Lower leg skin (tissue), 4 donors: Measurements from ENCODE around the gene DMD. TPM values are rescaled to one million over a fixed set of nuclear protein-coding genes. Genes with fewer than 3 reads are reported as not detected.

Experiments used
- DNase-seq, 2 donors: peaks; one replicate each; pipeline ENCODE4 v3.0.0-alpha.2; 2019; ENCODE audit warnings: low spot score in 2 of 2
- H3K4me3 ChIP-seq: fragments of 200-600 bp; sonication (generic); 2 replicates; pipeline ENCODE4 v1.5.1; 2017; ENCODE audit warnings: mild to moderate bottlenecking, low read depth; ENCODE audit not compliant: poor library complexity, severe bottlenecking
- CTCF ChIP-seq, 3 donors: fragments of 450-650 bp; IDR thresholded peaks; one replicate each; pipeline ENCODE4 v1.5.1; 2016; ENCODE audit warnings: antibody characterized with exemption in 3 of 3, mild to moderate bottlenecking in 3 of 3, moderate library complexity in 2 of 3
- POLR2A ChIP-seq, 2 donors: fragments of 450-650 bp; IDR thresholded peaks; one replicate each; pipeline ENCODE4 v1.6.1; 2016 to 2017; ENCODE audit warnings: antibody characterized with exemption in 2 of 2, mild to moderate bottlenecking in 1 of 2, moderate library complexity in 1 of 2
- WGBS, 2 donors: methylation state at CpG; one replicate each; pipeline ENCODE4 v1.1.5; 2018; 5-methylcytosine and 5-hydroxymethylcytosine counted together
- intact Hi-C: fragments of 100-400 bp; cut with DNase I; formaldehyde crosslinking; loops from one replicate; pipeline ENCODE4 v1.15.0; 2023; ENCODE audit warnings: low total_unique reads
- total RNA-seq, 4 donors: library from RNA; depleted of rRNA; stranded (reverse); fragments of >200 nt; gene quantifications; one replicate each; pipeline ENCODE4 v1.1.0, GENCODE V29; 2016

The DMD gene
- total RNA-seq, 4 donors from 2014 or later, result 23.0 to 27.5 (median 26.7) TPM

GRCh38 chrX:31271615-31272471 is 1939.5 kb downstream of the DMD start:
- intact Hi-C loops, result no loop called here
- H3K4me3 ChIP-seq, result no peak overlapping the region
- no peak for TF ChIP-seq POLR2A (IDR thresholded peaks at IDR 0.05)
- no peak for TF ChIP-seq CTCF (IDR thresholded peaks at IDR 0.05)
- WGBS, 2 donors, result 73 to 78% methylated on average over 7 of the region's 7 CpGs
- no peak for DNase-seq

DNA sequence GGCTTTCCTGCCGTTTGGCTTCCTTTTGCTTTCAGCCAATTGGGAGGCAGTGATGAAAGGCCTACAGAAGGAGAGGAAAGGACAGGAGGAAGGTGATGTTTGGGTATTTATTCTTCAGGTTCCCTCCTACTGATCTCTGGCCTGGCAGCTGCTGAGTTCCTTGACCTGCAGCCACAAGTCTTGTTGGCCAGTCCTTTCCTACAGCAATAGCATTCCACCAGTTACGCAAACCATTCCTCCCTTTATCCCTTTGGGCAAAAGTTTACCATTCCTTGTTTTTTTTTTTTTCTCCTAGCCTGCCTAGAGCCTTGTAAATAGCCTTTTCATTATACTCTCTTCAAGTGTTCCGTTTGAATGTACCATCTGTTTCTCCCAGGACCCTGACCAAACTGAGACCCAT is 1941.4 kb downstream of the DMD start:
- intact Hi-C loops, result no loop called here
- TF ChIP-seq CTCF (IDR thresholded peaks at IDR 0.05), result no peak
- no peak for TF ChIP-seq POLR2A (IDR thresholded peaks at IDR 0.05)
- DNase-seq, result no peak
- WGBS, 2 donors, result 68 to 78% methylated on average over 3 of the region's 3 CpGs
- no peak overlapping the region for H3K4me3 ChIP-seq

GRCh38 chrX:31268359-31268758 is 1943.0 kb downstream of the DMD start:
- TF ChIP-seq POLR2A (IDR thresholded peaks at IDR 0.05) (no peak), CTCF (IDR thresholded peaks at IDR 0.05) (no peak)
- no peak overlapping the region for H3K4me3 ChIP-seq
- no peak for DNase-seq
- intact Hi-C loops, result no loop called here
- 68 to 81% methylated on average over 4 of the region's 4 CpGs for WGBS, 2 donors

DNA sequence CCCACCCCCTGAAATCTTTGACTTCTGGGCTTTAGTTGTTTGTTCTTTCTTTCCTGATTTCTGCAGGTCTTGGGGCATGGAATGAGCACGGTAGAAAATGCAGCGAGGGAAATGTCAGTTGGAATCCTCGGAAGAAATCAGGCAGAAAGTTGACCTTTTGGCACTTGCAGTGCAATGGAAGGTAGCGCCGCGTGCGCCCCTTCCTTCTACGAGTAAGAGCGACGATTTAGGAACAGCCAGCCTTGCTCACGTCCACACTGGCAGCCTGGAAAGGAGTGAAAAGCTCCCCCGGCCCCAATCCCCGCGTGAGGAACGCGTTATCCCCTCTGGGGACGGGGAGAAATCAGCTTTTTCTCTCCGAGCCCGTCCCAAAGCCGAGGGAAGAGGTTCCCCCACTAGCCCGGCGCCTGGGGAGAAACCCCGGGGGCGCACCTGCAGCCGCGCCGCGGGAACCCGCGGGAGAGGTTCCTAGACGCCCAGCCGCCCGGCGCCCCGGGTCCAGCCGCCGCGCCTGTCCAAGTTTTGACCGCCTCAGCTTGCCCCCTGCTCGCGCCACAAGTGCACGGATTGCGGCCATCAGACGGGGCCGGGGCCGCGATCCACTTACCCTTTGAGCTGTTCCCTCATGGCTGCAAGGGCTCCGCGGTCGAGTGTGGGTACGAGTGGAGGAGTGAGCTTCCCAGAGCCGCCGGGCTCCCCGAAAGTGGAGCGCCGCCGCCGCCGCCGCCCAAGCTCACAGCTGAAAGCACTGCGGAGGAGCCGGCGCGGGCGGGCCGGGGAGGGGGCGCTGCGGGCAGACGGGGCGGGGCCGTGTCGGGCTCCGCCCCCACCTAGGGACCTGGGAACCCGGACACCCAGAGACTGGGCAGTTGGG is 1944.9 kb downstream of the DMD start:
- DNase-seq, result peak; percentile 14 to 89
- WGBS, 2 donors, result 1 to 24% methylated on average over 20 to 61 of the region's 74 CpGs
- no peak for TF ChIP-seq CTCF (IDR thresholded peaks at IDR 0.05)
- TF ChIP-seq POLR2A (IDR thresholded peaks at IDR 0.05), result no peak

DNA sequence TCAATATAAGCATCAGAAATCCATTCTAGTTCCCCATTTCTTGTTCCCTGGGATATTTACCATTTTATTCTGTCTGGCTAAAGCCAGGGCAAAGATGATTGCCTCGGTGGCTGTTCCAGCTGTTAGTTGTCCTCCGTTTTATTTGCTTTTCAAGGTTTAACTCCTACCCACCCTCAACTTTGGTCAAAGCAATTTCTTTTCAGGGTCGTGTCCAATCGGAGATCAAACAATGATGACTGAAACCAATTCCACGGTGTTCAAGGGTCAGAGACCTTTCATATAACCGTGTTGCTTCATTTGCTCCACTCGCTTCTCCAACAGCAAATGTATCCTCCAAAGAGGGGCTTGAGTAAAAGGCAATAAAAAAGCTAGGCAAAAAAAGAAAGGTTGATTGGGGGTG is 1946.0 kb downstream of the DMD start:
- WGBS, 2 donors, result 21 to 36% methylated on average over 7 of the region's 7 CpGs

More for the DNA sequence above, 1944.9 kb downstream of the DMD start:
- intact Hi-C loops, result no loop called here
- peak overlapping the region; percentile 56 for H3K4me3 ChIP-seq

More for the DNA sequence above, 1946.0 kb downstream of the DMD start:
- TF ChIP-seq CTCF (IDR thresholded peaks at IDR 0.05), result no peak
- no peak for TF ChIP-seq POLR2A (IDR thresholded peaks at IDR 0.05)
- intact Hi-C loops, result no loop called here
- DNase-seq, result no peak
- H3K4me3 ChIP-seq, result no peak overlapping the region
